GM19324 (cell line): ENCODE data around the gene ADGRG3.
"Not testable (repeated sequence)": the region's sequence is repeated elsewhere in the genome, so short reads cannot be mapped to it uniquely, and the experiment has no call there.

Source experiments
- ATAC-seq: cut with Tn5 transposase; IDR thresholded peaks from one replicate; pipeline ENCODE4 v1.9.1; 2021; ENCODE audit warnings: mild to moderate bottlenecking, moderate library complexity; ENCODE audit not compliant: unreplicated experiment, low FRiP score

ADGRG3 gene

GRCh38 chr16:57661510-57661909 lies 6.6 kb upstream of the ADGRG3 start:
- no peak for ATAC-seq

- ATAC-seq: no peak
Observed at GRCh38 chr16:57661936-57662906, 5.9 kb upstream of the ADGRG3 start.

GRCh38 chr16:57663436-57663835 lies 4.7 kb upstream of the ADGRG3 start:
- ATAC-seq: no peak

- ATAC-seq: no peak
Observed at GRCh38 chr16:57663917-57664661, 4.0 kb upstream of the ADGRG3 start.

- ATAC-seq: no peak
Observed at GRCh38 chr16:57664662-57665025, 3.5 kb upstream of the ADGRG3 start.

- no peak for ATAC-seq
Observed at GRCh38 chr16:57665541-57665940, 2.6 kb upstream of the ADGRG3 start.

- no peak for ATAC-seq
Observed at GRCh38 chr16:57666353-57667047, 1.6 kb upstream of the ADGRG3 start.

GRCh38 chr16:57667048-57667525 lies 1.0 kb upstream of the ADGRG3 start:
- ATAC-seq: no peak

- ATAC-seq: no peak
Observed at GRCh38 chr16:57667526-57668262, 412 bp upstream of the ADGRG3 start.

GRCh38 chr16:57668630-57669475 lies 747 bp downstream of the ADGRG3 start:
- ATAC-seq: no peak

- no peak for ATAC-seq
Observed at GRCh38 chr16:57669476-57670162, 1.5 kb downstream of the ADGRG3 start.

- no peak for ATAC-seq
Observed at GRCh38 chr16:57670196-57670595, 2.1 kb downstream of the ADGRG3 start.

GRCh38 chr16:57671451-57671850 lies 3.3 kb downstream of the ADGRG3 start:
- not testable (repeated sequence) for ATAC-seq

GRCh38 chr16:57672416-57672815 lies 4.3 kb downstream of the ADGRG3 start:
- ATAC-seq: no peak

GRCh38 chr16:57672824-57673223 lies 4.7 kb downstream of the ADGRG3 start:
- no peak for ATAC-seq

GRCh38 chr16:57675741-57676551 lies 7.8 kb downstream of the ADGRG3 start:
- ATAC-seq: no peak

- no peak for ATAC-seq
Observed at GRCh38 chr16:57676553-57677085, 8.5 kb downstream of the ADGRG3 start.
